HFF-Myc (cell line): ENCODE results near the gene MYO3B.
"Not testable (repeated sequence)": the region's sequence is repeated elsewhere in the genome, so short reads cannot be mapped to it uniquely, and the experiment has no call there.

Experiments used
- DNase-seq: peaks from one replicate; pipeline ENCODE4 v3.0.0-alpha.2; 2011; ENCODE audit warnings: low read depth; ENCODE audit errors: extremely low read depth
- H3K4me3 ChIP-seq: replicated peaks from 2 replicates; pipeline ENCODE4 v1.5.1; 2011; ENCODE audit warnings: low read depth, mild to moderate bottlenecking, control low read depth, low read length
- TF ChIP-seq, protein P1 (sequence below): IDR thresholded peaks from 2 replicates; pipeline ENCODE4 v1.5.1; 2012; ENCODE audit warnings: mild to moderate bottlenecking, low read depth, low read length, control low read depth; ENCODE audit errors: missing control alignments

MYO3B gene

DNA sequence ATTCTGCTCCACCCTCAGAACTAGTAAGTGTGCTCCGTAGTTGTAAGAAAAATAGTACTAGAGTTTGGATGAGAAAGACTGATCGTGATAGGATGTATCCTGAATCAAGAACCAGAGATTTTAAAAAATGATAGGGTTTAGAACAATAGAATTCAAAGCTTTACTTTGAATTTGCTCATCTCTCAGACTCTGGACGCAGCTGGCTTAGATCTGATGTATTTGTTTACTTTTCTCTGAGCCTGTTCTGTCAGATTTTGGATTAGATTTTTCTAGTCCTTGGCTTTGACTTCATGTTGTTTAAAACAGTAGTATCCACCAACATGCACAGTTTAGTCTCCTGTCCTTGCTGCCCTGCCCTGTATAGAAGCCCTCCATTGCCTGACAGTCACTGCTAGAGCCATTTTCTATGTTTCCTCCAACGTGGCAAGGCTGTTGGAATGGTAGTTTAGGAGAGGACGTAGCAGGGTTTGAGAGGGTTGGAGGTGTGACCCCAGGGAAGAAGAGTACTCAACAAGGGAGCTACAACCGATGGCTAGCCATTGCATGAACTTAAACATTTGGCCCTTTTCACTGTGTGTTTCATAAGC lies 92.4 kb downstream of the MYO3B start:
- H3K4me3 ChIP-seq = no peak overlapping the region
- no peak for DNase-seq
- TF ChIP-seq, protein P1, sequence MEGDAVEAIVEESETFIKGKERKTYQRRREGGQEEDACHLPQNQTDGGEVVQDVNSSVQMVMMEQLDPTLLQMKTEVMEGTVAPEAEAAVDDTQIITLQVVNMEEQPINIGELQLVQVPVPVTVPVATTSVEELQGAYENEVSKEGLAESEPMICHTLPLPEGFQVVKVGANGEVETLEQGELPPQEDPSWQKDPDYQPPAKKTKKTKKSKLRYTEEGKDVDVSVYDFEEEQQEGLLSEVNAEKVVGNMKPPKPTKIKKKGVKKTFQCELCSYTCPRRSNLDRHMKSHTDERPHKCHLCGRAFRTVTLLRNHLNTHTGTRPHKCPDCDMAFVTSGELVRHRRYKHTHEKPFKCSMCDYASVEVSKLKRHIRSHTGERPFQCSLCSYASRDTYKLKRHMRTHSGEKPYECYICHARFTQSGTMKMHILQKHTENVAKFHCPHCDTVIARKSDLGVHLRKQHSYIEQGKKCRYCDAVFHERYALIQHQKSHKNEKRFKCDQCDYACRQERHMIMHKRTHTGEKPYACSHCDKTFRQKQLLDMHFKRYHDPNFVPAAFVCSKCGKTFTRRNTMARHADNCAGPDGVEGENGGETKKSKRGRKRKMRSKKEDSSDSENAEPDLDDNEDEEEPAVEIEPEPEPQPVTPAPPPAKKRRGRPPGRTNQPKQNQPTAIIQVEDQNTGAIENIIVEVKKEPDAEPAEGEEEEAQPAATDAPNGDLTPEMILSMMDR = no peak

DNA sequence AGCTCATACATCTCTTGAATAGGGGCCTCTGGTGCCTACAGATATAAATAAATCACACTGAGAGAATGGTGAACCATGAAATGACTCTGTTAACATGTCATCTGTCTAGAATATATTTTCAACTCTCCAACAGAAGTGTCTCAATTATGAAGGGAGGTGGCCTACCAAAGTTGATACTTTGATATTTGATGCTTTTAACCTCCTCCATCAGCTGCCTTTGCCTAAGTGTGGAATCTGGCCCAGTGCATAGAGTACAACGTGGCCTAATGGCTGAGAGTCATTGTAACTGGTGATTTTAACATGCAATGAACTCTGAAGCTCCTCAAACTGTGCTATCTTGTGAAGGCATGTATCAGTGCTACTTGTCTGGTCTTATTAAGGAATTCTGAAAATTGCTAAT lies 93.4 kb downstream of the MYO3B start:
- TF ChIP-seq, protein P1 = no peak
- no peak for DNase-seq
- no peak overlapping the region for H3K4me3 ChIP-seq

DNA sequence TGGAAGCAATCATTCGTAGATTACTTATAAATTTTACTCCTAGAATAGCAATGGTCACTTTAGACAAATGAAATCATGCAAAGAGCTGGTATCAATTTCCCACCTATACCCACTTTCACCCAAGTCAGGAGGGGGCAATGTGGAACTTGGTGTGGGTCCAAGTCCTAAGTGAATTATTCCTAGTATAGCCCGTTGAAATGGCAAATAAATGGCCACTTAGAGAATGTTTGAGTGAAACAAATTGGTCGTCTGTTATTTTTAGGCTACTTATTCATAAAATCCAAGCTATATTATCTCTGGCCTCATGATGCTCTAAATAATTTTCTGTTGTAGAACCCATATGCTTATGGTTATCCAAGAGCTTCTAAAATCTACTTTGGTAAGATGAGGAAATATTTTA lies 98.1 kb downstream of the MYO3B start:
- no peak for DNase-seq
- H3K4me3 ChIP-seq = no peak overlapping the region
- TF ChIP-seq, protein P1 = no peak

DNA sequence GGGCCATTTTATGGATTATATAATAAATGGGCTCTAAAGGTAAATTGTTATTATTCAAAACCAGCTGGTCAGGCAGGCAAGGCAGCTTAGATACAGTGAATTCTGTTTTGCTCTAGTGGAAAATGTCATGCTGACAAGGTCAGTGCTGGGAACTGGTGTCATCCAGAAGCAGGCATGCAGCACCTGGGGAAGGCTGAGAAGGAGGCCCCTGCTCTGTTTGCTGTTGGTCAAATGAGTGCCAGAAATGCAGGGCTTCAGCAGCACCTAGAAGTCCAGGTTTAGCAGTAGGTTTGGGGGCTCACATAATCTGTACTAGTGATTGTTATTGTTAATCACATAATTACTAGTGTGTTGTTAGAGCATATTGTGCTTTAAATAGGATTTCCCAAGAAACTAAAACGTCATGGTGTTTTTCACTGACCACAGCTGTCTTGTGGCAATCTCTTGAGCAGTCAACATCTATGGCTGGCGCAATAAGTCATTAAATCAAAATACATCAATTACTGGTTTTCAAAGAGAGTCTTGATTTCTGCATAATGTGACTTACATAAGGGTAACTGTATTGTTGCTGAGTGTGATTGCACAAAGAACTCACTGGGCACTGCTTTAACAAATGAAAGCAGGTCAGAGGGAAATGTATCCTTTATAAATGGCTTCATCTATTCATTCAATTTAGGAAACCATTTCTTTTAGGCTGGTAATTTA lies 99.1 kb downstream of the MYO3B start:
- no peak overlapping the region for H3K4me3 ChIP-seq
- DNase-seq = no peak
- TF ChIP-seq, protein P1 = no peak

DNA sequence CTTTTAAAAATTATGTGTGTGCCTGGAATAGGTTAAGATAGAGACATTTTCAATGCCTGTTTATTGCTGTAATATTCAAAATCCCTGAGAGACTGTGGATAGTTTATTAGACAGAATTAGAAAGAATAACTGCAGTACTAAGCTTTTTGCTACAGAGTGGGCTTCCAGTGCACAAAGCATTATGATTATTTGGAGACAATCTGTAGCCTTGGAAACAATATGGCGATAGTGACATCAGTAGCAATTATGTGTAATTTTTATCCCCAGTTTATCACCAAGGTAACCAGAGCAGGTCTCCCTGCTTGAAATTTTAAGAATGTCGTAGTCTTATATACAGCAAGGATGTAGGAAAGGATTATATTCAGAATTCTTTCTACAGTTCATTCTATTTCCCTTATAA lies 100.0 kb downstream of the MYO3B start:
- TF ChIP-seq, protein P1 = no peak
- DNase-seq = no peak
- H3K4me3 ChIP-seq = no peak overlapping the region

DNA sequence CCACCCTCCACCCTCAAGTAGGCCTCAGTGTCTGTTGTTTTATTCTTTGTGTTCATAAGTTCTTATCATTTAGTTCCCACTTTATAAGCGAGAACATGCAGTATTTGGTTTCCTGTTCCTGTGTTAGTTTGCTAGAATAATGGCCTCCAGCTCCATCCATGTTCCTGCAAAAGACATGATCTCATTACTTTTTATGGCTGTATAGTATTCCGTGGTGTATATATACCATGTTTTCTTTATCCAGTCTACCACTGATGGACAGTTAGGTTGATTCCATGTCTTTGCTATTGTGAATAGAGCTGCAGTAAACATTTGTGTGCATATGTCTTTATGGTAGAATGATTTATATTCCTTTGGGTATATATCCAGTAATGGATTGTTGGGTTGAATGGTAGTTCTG lies 101.7 kb downstream of the MYO3B start:
- DNase-seq, H3K4me3 ChIP-seq: not testable (repeated sequence)

DNA sequence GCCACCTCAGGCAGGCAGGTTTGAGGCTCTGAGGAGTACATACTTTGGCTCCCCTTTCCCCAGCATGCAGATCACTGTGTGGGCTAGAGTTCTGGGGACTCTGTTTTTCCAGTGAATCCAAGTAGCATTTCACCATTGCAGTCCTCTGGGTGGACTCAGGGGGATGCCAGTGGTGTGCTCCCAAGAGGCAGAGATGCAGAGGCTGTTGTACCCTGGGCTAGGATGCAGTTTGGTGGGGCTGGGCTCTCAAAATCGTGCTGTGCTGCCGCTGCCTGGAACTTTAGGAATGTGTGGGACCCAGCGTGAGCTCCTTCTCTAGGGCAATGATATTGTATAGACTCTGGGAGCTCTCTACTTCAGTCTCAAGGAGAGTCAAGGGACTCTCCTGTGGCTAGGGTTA lies 104.9 kb downstream of the MYO3B start:
- TF ChIP-seq, protein P1 = no peak
- no peak for DNase-seq
- H3K4me3 ChIP-seq = no peak overlapping the region
